ENCODE data around the gene SHPK. TPM values are rescaled to one million over a fixed set of nuclear protein-coding genes. Genes with fewer than 3 reads are reported as not detected.

The SHPK gene
- total and polyA plus RNA-seq, 4 experiments from 2014 or later = 5.8 to 11.6 (median 8.3) TPM

DNA sequence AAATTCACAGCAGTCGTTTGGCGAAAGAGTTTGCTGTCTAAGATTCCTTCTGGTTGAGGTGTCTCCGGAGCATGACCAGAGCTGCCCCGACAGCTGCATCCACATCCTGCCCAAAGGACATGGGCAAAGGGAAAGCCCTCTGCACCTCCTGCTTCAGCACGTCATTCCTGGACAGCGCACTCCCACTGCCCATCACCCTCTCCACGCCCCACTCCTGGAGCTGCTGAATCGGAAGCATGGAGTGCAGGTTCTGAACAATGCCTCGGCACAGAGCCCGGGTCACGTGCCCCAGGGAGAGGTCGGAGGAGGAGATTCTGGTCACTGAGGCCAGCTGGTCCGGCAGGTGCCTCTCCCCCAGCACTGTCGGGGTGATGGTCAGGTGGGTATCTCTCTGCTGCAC, 25.5 kb downstream of the SHPK start:
- Mint-ChIP-seq H3K9me3 (peaks cover 0 to 2% (median 0%) of the 10 kb centered on the region in 8 donors), H3K27me3 (no peaks in the 10 kb centered on the region), H3K36me3 (peaks cover 24 to 47% of the 10 kb centered on the region in 2 donors), H3K4me1 (no peaks in the 10 kb centered on the region), H3K27ac (no peak overlapping the region), H3K4me3 (no peak overlapping the region)
- peaks cover 10% of the 10 kb centered on the region for H3K36me3 ChIP-seq (ENCODE audit: insufficient read depth, low read length)
- ChIA-PET POLR2A (ENCODE audit: partially characterized antibody) (no interaction called here), CTCF (ENCODE audit: partially characterized antibody) (interaction anchor here (2.3 kb wide), 1 partner anchor 9 kb away, joined by 6 read pairs; no protein-coding TSS in a partner anchor)
- no peak overlapping the region for H3K27ac ChIP-seq (ENCODE audit: low read depth, low read length)
- no peaks in the 10 kb centered on the region for H3K27me3 ChIP-seq (ENCODE audit: insufficient read depth, low read length)
- H3K4me3 ChIP-seq (ENCODE audit: low read length in 2 of 2) = no peak overlapping the region
- DNase-seq = no peak
- no peaks in the 10 kb centered on the region for H3K9me3 ChIP-seq (ENCODE audit: control insufficient read depth in 1 of 2, low read length in 2 of 2)
- intact Hi-C loops (cut with micrococcal nuclease) = no loop called here
- no peaks in the 10 kb centered on the region for H3K4me1 ChIP-seq (ENCODE audit: insufficient read depth, low read length)

DNA sequence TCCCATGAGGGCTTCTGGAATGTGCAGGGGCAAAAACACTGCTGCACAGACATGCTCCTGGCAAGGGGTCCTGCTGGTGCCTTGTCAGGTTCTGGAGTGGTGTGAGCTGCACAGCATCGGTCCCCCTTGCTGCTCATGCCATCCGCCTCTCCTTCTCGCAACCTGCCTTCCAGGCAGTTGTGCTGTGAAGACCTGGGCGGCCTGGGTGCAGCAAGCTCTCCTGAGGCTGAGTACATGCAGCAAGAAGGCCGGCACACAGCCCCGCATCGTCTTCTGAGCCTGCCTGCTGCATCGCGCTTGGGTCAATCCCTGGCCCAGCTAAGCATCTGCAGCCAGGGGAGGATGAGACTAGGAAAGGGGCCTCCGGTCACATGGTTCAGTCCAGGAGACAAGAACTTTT, 26.4 kb downstream of the SHPK start:
- Histone ChIP-seq H3K9me3 (ENCODE audit: control insufficient read depth in 1 of 2, low read length in 2 of 2) (no peaks in the 10 kb centered on the region), H3K4me3 (ENCODE audit: low read length in 2 of 2) (no peak overlapping the region), H3K36me3 (ENCODE audit: insufficient read depth, low read length) (peaks cover 10% of the 10 kb centered on the region), H3K27ac (ENCODE audit: low read depth, low read length) (no peak overlapping the region), H3K4me1 (ENCODE audit: insufficient read depth, low read length) (no peaks in the 10 kb centered on the region), H3K27me3 (ENCODE audit: insufficient read depth, low read length) (no peaks in the 10 kb centered on the region)
- intact Hi-C loops (cut with micrococcal nuclease) = no loop called here
- peaks cover 16 to 42% of the 10 kb centered on the region in 2 donors for H3K36me3 Mint-ChIP-seq
- H3K27me3 Mint-ChIP-seq = no peaks in the 10 kb centered on the region
- no peak for DNase-seq
- CTCF ChIA-PET (ENCODE audit: partially characterized antibody) = interaction anchor here (2.3 kb wide), 1 partner anchor 8 kb away, joined by 6 read pairs; no protein-coding TSS in a partner anchor
- POLR2A ChIA-PET (ENCODE audit: partially characterized antibody) = no interaction called here
- peaks cover 0 to 2% (median 0%) of the 10 kb centered on the region in 8 donors for H3K9me3 Mint-ChIP-seq
- no peaks in the 10 kb centered on the region for H3K4me1 Mint-ChIP-seq
- no peak overlapping the region for H3K4me3 Mint-ChIP-seq
- H3K27ac Mint-ChIP-seq = no peak overlapping the region

DNA sequence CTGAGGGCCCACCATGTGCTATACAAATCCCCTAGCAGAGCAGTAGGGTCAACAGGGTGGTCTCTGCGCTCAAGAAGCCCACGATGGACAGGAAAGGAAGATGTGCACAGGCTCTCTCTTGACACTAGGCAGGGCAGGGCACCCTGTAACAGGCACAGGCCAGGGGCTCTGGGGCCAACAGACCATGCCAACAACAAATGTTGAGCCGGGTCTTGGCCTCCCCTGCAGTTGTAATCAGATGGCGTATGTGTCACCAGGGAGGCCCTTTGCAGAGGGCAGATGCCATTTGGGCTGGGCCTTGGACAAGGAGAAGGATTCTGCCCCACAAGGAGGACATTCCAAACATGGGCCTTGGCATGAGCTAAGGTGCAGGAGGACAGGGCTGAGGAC, 32.2 kb downstream of the SHPK start:
- H3K27me3 Mint-ChIP-seq = no peaks in the 10 kb centered on the region
- Histone ChIP-seq H3K4me1 (ENCODE audit: insufficient read depth, low read length) (no peaks in the 10 kb centered on the region), H3K4me3 (ENCODE audit: low read length in 2 of 2) (no peak overlapping the region), H3K36me3 (ENCODE audit: insufficient read depth, low read length) (no peaks in the 10 kb centered on the region), H3K27ac (ENCODE audit: low read depth, low read length) (no peak overlapping the region), H3K27me3 (ENCODE audit: insufficient read depth, low read length) (no peaks in the 10 kb centered on the region), H3K9me3 (ENCODE audit: control insufficient read depth in 1 of 2, low read length in 2 of 2) (no peaks in the 10 kb centered on the region)
- DNase-seq = no peak
- H3K9me3 Mint-ChIP-seq = no peaks in the 10 kb centered on the region
- intact Hi-C loops (cut with micrococcal nuclease) = no loop called here
- POLR2A ChIA-PET (ENCODE audit: partially characterized antibody) = no interaction called here
- no peak overlapping the region for H3K4me3 Mint-ChIP-seq
- peaks cover 5 to 10% of the 10 kb centered on the region in 2 donors for H3K36me3 Mint-ChIP-seq
- CTCF ChIA-PET (ENCODE audit: partially characterized antibody) = interaction anchor here (0.9 to 1.2 kb wide), 2 partner anchors 22 to 45 kb away, joined by 3 to 6 read pairs; no protein-coding TSS in a partner anchor
- H3K27ac Mint-ChIP-seq = no peak overlapping the region
- H3K4me1 Mint-ChIP-seq = no peaks in the 10 kb centered on the region

DNA sequence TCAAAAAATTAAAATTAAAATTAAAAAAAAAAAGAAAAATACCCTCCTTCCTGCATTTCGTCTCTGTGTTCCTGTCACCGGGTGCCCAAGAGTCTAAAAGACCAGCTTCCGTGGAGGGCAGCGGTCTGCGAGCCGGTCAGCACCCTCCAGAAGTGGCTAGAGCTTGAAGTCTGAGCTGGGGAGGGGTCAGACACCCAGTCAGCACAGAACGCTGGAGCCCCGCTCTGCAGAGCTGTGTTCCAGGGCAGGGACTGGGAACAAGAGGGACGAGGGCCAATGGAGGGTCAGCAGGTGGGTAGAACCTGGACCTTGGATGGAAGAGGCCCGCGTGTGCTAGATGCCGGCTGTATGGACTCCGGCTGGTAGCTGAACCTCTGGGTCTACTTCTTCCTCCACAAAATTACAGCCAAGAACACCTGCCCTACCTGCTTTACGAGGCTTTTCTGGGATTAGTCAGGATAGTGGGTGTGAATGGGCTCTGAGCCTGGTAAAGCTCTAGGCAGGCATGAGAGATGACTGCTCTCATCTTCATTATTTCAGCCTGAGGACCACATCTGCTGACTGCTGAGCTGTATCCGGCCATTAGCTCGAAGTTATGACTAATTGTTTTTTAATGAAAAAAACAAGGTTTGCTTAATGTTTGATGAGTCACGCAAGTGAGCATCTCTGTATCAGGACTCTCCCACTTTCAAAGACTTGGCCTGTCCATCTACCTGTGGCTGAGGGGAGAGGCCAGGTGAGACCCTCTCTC, 32.8 kb downstream of the SHPK start:
- Mint-ChIP-seq H3K27me3 (no peaks in the 10 kb centered on the region), H3K36me3 (peaks cover 2 to 6% of the 10 kb centered on the region in 2 donors), H3K4me3 (no peak overlapping the region), H3K4me1 (no peaks in the 10 kb centered on the region), H3K9me3 (no peaks in the 10 kb centered on the region), H3K27ac (no peak overlapping the region)
- H3K9me3 ChIP-seq (ENCODE audit: control insufficient read depth in 1 of 2, low read length in 2 of 2) = no peaks in the 10 kb centered on the region
- DNase-seq = no peak
- H3K4me3 ChIP-seq (ENCODE audit: low read length in 2 of 2) = no peak overlapping the region
- ChIA-PET CTCF (ENCODE audit: partially characterized antibody) (interaction anchor here (0.9 to 1.2 kb wide), 5 partner anchors 14 to 91 kb away, joined by 3 to 6 read pairs (median 3); no protein-coding TSS in a partner anchor), POLR2A (ENCODE audit: partially characterized antibody) (interaction anchor here (1.5 kb wide), 1 partner anchor 33 kb away, joined by 3 read pairs; the partner anchor contains the start of gene CTNS)
- intact Hi-C loops (cut with micrococcal nuclease) = no loop called here
- H3K36me3 ChIP-seq (ENCODE audit: insufficient read depth, low read length) = no peaks in the 10 kb centered on the region
- no peak overlapping the region for H3K27ac ChIP-seq (ENCODE audit: low read depth, low read length)
- no peaks in the 10 kb centered on the region for H3K27me3 ChIP-seq (ENCODE audit: insufficient read depth, low read length)
- H3K4me1 ChIP-seq (ENCODE audit: insufficient read depth, low read length) = no peaks in the 10 kb centered on the region

DNA sequence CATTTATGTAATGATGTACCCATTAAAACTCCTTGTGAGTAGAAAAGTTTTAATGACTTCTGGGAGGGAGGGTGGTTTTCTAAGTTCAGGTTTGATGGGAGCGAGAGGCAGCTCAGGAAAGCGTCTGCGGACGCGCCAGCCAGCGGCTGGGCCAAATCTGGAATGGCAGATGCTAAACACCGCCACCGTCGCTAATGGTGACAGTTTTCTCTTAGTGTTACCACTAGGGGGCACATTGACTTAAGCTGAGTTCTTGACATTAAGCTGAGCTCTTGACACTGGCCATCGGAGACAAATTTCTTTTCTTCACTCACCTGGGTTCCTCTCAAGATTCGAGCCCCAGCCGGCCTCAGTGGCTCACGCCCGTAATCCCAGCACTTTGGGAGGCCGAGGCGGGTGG, 33.6 kb downstream of the SHPK start:
- peak in 2 of 5 donors; percentile 6 to 14 for DNase-seq
- intact Hi-C loops (cut with micrococcal nuclease) = no loop called here
- CTCF ChIA-PET (ENCODE audit: partially characterized antibody) = interaction anchor here (0.7 to 1.7 kb wide), 7 partner anchors 9 to 225 kb away, joined by 3 to 6 read pairs (median 3); no protein-coding TSS in a partner anchor

DNA sequence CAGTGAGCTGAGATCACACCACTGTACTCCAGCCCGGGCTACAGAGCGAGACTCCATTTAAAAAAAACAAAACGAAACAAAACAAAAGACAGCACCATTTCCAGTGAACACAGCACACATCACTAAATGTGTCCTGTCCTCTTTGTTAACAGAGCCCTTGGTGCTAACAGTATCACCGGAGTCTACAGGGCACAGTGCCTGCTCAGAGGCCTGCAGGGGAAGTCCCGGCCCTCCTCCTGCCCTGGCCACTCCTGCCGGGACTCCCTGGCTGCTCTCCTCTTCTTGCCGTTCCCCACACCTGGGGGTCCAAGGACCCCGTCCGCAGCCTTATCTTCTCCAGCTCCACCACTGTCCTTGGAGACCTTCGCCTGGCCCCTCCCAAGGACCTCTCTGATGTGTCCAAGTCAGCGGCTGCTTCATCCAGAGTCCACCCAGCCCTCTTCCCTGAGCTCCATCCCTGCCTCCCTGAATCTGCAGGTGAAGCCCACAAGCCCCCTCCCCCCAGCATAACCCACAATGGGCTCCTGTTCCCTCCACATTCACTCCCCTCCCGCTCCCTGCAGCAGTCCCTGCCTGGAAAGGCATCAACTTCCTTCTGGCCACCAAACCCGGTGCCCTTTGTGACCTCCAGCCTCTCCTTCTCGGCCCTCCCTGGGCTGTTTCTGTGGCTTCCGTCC, 35.4 kb downstream of the SHPK start:
- intact Hi-C loops (cut with micrococcal nuclease) = no loop called here
- Mint-ChIP-seq H3K4me1 (no peaks in the 10 kb centered on the region), H3K27me3 (no peaks in the 10 kb centered on the region), H3K36me3 (peaks cover 0 to 4% of the 10 kb centered on the region in 2 donors), H3K4me3 (no peak overlapping the region), H3K9me3 (no peaks in the 10 kb centered on the region), H3K27ac (peak overlapping the region in 1 of 7 donors; percentile 27)
- POLR2A ChIA-PET (ENCODE audit: partially characterized antibody) = no interaction called here
- Histone ChIP-seq H3K36me3 (ENCODE audit: insufficient read depth, low read length) (no peaks in the 10 kb centered on the region), H3K27me3 (ENCODE audit: insufficient read depth, low read length) (no peaks in the 10 kb centered on the region), H3K4me3 (ENCODE audit: low read length in 2 of 2) (no peak overlapping the region), H3K9me3 (ENCODE audit: control insufficient read depth in 1 of 2, low read length in 2 of 2) (no peaks in the 10 kb centered on the region), H3K4me1 (ENCODE audit: insufficient read depth, low read length) (no peaks in the 10 kb centered on the region), H3K27ac (ENCODE audit: low read depth, low read length) (no peak overlapping the region)
- DNase-seq = no peak
- CTCF ChIA-PET (ENCODE audit: partially characterized antibody) = interaction anchor here (1.7 kb wide), 1 partner anchor 39 kb away, joined by 3 read pairs; no protein-coding TSS in a partner anchor

More for the DNA sequence above, 33.6 kb downstream of the SHPK start:
- H3K4me3 Mint-ChIP-seq = no peak overlapping the region
- no peaks in the 10 kb centered on the region for H3K27me3 Mint-ChIP-seq
- POLR2A ChIA-PET (ENCODE audit: partially characterized antibody) = interaction anchor here (1.5 kb wide), 1 partner anchor 34 kb away, joined by 3 read pairs; the partner anchor contains the start of gene CTNS
- Histone ChIP-seq H3K4me3 (ENCODE audit: low read length in 2 of 2) (no peak overlapping the region), H3K9me3 (ENCODE audit: control insufficient read depth in 1 of 2, low read length in 2 of 2) (no peaks in the 10 kb centered on the region), H3K4me1 (ENCODE audit: insufficient read depth, low read length) (no peaks in the 10 kb centered on the region), H3K36me3 (ENCODE audit: insufficient read depth, low read length) (no peaks in the 10 kb centered on the region), H3K27ac (ENCODE audit: low read depth, low read length) (no peak overlapping the region), H3K27me3 (ENCODE audit: insufficient read depth, low read length) (no peaks in the 10 kb centered on the region)
- no peaks in the 10 kb centered on the region for H3K9me3 Mint-ChIP-seq
- no peak overlapping the region for H3K27ac Mint-ChIP-seq
- peaks cover 0 to 4% of the 10 kb centered on the region in 2 donors for H3K36me3 Mint-ChIP-seq
- H3K4me1 Mint-ChIP-seq = no peaks in the 10 kb centered on the region

DNA sequence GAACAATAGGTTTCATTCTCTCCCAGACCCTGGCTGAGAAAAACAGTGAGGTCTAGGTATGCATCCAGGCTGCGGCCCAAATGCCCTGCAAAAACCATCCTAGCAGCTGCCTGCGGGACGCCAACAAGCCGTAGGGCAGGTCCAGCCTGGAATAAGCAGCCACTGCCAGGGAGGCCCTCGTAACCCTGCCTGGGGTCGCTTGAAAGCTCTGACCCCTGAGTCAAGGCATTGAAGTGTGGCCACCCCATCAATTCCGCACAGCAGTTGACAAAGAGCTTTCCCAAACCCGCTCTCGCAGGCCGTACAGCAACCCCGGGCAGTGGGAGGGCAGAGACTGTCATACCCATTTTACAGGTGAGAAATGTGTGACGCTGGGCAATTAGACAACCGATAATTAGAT, 38.0 kb downstream of the SHPK start:
- Mint-ChIP-seq H3K4me1 (no peaks in the 10 kb centered on the region), H3K27me3 (no peaks in the 10 kb centered on the region), H3K36me3 (peaks cover 0 to 1% of the 10 kb centered on the region in 2 donors), H3K9me3 (no peaks in the 10 kb centered on the region), H3K4me3 (no peak overlapping the region), H3K27ac (no peak overlapping the region)
- ChIA-PET POLR2A (ENCODE audit: partially characterized antibody) (no interaction called here), CTCF (ENCODE audit: partially characterized antibody) (no interaction called here)
- intact Hi-C loops (cut with micrococcal nuclease) = no loop called here
- H3K36me3 ChIP-seq (ENCODE audit: insufficient read depth, low read length) = no peaks in the 10 kb centered on the region
- H3K4me1 ChIP-seq (ENCODE audit: insufficient read depth, low read length) = no peaks in the 10 kb centered on the region
- H3K4me3 ChIP-seq (ENCODE audit: low read length in 2 of 2) = no peak overlapping the region
- no peaks in the 10 kb centered on the region for H3K27me3 ChIP-seq (ENCODE audit: insufficient read depth, low read length)
- H3K9me3 ChIP-seq (ENCODE audit: control insufficient read depth in 1 of 2, low read length in 2 of 2) = no peaks in the 10 kb centered on the region
- H3K27ac ChIP-seq (ENCODE audit: low read depth, low read length) = no peak overlapping the region
- no peak for DNase-seq
